Umbilical cord (tissue), 2 donors: ENCODE measurements around the gene HEYL. TPM values are rescaled to one million over a fixed set of nuclear protein-coding genes. Genes with fewer than 3 reads are reported as not detected.

Experiments used
- DNase-seq: peaks from one replicate; pipeline ENCODE4 v3.0.0-alpha.2; 2015; ENCODE audit warnings: low spot score
- total RNA-seq: library from RNA; depleted of rRNA; stranded (reverse); fragments of >200 nt; gene quantifications from one replicate; pipeline ENCODE4 v1.2.3, GENCODE V29; 2014; ENCODE audit warnings: low replicate concordance; ENCODE audit not compliant: insufficient read depth

The HEYL gene
- total RNA-seq, 1 donor from 2014 or later: 4.1 TPM

DNA sequence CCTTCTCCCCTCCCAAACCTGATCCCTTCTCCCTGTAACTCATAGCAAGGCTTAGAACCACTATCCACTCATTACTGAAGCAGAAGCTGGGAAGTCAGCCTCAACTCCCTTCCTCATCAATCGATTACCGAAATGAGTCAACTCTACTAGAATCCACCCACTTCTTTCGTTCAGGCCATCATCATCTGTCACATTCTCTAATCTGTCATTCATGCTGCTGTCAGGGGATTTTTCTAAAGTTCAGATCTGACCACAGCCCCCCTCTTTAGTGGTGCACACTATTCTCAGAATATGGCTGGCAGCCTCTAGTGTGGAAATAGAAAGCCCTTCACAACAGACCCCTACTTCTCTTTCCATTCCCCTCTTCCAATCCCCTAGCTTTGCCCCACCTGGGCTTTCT, 27.3 kb upstream of the HEYL start:
- DNase-seq: no peak

DNA sequence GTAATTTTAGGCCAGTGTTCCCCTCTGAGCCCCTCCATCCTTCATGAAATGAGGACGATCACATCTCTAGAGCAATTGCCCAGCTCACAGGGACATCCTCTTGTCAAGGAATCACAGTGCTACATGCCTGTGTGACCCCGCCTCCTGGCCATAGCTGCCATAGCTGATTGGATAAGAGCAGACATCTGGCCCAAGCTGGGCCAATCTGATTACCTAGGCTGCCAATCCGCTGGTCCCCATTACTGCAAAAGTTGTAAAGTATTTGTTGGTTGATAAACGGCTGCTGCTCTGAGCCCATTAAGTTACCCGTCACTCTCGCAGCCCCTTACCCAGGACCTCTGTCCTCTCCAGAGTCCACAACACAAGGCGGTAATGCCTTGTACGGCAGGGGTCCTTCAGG, 24.1 kb upstream of the HEYL start:
- DNase-seq: no peak

DNA sequence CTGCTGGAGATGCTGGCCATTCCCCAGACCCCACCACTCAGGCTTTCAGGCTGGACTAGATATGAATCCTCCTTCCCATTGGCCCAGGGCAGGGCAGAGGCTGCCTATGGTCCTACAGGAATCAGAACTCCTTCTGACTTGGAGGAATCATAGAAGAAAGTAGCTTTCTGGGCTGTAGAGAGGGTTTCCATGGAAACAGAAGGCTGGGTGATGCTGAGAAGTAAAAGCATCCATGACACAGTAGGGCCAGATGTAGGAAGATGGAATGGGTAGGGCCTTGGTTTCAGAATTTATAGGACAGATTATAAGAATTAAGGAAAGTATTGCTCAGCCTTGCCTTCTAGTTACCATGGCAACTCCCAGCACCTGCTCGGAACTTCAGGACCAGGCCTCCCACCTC, 23.4 kb upstream of the HEYL start:
- no peak for DNase-seq

DNA sequence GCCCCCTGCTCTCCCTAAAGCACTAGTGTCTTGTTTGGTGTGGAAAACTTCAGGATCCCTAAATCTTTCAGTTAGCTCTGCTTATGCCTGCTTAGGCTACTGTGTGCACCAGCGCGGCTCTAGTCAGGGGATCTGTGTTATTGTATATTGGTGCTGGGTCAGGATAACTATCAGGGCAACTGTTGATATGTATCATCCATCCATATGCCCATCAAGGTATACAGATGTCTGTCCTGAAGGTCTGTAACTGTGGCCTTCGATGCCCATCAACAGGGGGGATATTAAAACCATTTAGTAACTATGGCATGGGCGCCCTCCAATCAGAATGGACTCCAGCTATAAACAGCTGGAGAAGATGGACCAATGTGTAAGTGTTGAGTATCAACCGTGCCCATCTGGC, 20.1 kb upstream of the HEYL start:
- no peak for DNase-seq

DNA sequence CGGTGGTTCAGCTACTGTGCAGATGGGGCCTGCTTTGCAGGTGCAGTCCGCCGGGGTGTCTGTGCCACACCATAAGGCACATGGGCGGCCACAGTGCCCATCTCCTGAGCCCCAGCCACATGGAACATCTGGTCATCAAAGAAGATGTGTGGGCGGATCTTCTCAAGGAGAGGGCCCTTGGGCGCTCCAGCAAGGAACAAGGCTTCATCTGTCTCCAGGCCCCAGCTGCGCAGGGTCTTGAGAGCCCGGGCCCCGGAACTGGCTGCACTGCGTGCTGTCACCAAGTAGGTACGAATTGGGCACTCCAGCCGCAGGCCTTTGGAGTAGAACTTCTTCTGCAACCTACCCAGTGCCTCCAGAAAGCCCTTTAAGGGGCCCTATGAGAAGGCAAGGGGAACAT, 19.7 kb upstream of the HEYL start:
- no peak for DNase-seq

DNA sequence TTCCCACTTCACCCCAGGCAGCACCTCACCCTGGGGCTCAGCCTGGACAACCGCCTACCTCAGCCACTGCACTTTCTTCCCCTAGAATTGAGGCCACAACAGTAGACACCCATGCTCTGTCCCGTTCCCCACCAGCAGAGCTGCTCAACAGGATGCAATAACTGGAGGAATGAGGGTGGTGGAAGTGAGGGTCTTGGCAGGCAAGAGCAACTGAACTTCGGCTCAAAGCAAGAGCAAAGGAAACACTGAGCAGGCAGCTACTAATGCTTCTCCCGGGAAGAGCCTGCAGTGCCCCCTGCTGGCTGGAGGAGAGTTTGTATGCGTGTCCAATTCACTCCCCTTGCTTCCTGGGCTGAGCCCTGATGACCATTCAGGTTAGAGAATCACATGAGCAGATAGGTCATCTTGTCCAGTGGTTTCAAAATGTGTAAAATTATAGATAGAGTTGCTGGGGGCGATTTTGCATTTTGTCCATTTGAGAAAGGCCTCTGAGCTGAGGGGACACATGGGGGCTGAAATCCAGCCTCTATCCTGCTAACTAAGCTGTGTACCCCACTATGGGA, 18.6 kb upstream of the HEYL start:
- peak; percentile 70 for DNase-seq

DNA sequence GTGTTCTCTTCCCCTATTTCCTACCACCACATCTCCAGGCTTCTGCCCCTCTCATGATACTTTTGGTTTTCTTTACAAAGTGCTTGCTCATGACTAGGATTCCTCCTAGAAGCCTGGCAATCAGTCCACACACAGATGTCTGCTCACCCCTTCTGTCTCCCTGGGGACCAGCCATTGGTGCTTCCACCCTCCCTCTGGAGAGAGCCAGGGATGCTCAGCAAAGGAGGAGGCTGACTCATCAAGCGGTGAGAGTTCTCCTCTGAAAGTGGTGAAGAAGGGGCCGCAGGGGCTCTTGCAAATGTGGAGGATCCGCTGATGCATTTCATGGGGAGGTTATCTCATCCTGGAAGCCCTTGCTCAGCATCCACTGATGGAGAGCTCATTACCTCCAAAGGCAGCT, 18.0 kb upstream of the HEYL start:
- DNase-seq: no peak

DNA sequence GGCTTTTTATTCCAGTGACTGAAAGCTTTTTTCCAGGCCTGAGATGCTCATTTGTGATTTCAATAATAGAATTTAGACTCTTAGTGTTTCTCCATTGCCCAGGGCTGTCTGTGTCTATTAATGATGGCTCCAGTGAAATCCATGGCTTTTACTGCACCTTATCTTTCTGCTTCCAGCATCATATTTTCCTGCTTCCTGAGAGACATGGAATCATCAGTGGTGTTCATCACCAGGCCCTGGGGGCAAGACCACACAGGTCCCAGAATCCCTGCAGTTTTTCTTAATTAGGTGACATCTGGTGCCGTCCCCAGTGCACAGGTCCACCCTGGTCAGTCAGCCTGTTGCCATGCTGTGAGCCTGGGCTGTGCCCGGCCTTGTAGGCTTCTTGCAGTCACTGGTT, 16.9 kb upstream of the HEYL start:
- DNase-seq: no peak

DNA sequence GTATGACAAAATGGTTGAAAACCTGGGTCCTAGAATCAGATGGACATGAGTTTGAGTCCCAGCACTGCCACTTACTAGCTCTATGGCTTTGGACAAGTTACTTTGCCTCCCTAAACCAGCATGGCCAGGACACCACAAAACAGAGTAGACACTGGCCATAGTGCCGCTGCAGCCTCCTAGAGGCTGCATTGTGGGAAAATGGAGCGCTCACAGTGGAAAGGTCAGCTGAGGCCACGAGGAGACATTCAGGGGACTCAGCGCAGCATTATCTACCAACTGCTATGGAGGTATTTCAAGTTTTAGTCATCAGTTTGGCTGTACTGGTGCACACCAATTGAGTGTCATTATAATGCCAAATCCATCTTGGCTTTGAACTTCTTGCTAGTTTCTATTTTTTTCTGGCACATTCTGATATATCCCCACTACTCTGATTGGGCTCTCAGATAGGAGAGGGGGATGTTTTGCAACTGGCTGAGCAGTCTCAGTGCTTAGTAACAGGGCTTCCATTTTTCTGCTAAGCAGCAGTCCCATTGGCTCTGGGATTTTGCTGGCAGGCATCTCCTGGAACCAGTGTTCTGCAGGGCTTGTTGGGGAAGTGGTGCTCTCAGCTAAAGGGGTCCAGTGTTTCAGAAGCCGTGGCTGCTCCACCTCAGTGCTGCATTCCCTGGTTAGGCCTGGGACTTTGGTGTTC, 16.3 kb upstream of the HEYL start:
- DNase-seq: no peak

DNA sequence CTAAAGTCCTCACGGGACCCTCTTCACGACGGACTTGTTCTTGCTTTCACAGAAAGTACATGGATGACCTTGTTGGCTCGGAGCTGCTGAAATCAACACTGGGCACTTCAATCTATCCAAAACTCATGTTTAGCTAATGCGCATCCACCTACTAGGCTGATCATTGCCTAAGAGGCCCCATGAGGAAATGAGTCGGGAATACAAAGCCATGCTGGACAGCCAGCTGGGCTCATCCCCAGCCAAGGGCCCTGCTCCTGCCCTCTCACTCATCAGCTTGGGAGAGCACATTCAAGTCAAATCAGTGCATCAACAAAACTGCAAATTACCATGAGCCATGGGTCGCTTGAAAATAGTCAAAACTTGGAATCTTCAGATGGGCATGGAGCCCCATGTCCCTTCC, 14.8 kb upstream of the HEYL start:
- DNase-seq: no peak

DNA sequence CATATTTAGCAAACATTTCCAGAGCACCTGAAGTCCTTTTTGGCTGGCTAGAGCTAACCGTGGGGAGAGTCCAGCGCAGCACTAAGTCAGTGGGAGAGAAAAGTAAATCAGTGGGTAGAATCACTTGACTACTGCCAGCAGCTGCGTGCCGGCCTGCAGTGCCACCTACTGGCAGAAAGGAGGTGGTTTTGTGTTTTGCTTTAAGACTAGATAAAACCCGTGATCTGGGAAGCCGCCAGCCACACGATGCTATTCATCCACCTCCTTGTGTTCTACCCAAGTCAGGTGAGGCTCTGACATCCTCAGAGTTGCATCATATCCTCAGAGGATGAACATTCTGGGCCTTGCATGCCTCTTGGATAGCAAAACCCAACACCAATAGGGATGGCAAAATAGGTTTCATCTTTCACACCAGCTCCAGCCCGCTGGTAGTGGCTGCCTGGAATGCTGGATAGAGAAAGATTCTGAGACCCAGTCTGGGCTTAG, 14.1 kb upstream of the HEYL start:
- peak; percentile 88 for DNase-seq

DNA sequence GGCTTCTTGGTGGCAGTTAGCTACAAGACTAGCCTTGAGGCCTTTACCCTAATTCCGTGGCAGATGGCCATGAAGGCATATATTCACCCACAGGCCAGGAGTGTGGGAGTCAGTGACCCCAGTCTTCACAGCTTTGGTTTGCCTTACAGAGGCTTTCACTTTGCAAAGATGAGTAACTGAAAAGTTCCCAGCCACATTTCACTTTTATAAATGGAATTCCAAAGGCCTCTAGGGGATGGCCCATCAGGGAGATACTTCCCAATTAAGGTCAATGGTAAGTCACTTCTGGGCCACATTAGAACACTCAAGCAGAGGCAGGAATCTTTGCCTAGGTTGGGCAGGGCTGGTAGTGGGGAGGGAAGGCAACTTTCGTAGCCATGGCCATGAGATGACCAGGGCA, 13.1 kb upstream of the HEYL start:
- DNase-seq: no peak

DNA sequence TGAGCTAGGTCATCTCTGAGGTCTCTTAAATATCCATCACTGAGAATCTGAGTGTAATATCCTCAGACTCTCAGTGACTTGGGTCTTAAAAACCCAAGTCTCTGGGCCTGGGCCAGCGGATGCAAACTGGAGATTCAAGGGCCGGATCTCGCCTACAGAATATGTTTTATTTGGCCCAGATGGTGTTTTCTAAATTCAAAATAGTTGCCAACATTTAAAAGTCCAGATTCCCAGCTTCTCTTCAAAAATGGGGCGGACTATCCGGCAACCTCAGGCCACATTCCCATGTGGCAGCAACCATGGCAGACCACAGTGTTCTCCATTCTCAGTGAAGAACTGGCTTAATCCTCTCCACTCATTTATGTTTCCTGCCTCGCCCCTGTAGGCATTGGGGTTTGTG, 12.7 kb upstream of the HEYL start:
- peak; percentile 52 for DNase-seq

DNA sequence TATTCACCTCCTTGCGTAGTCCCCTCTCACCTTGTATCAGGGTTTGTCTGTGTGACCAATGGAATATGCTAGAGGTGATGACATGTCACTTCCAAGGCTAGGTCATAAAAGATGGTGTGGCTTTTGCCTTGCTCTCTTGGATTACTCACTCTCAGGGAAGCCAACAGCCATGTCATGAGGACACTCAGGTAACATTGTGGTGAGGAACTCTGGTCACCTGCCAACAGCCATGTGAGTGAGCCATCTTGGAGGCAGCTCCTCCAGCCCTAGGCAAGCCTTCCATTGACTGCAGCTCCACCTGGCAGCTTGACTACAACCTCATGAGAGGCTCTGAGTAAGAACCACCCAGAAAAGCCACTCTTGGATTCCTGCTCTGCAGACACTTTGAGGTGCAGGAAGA, 11.0 kb upstream of the HEYL start:
- no peak for DNase-seq

DNA sequence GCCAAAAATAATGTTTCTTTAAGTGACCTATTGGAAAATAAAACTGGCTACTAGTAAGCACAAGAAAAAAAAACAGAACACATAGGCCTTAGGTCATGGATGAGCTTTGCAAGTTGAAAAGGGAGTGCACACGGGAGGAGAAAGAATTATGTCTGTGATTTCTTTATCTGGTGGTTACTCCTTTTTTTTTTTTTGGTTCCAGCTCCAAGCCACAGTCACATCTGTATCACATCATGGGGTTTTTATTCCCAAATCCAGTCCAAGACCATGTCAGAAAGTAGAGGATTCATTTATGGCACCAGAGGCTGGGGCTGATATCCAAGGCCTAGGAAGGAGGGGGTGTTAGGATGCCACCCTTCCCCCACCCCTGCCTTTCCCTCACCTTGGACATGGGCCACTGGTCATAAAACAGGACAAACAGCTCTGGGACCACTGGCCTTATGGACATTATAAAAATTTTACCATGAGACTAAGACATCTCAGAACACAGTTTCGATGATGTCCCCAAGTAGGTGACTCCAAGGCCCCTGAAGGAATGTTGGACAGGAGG, 10.3 kb upstream of the HEYL start:
- peak; percentile 88 for DNase-seq

DNA sequence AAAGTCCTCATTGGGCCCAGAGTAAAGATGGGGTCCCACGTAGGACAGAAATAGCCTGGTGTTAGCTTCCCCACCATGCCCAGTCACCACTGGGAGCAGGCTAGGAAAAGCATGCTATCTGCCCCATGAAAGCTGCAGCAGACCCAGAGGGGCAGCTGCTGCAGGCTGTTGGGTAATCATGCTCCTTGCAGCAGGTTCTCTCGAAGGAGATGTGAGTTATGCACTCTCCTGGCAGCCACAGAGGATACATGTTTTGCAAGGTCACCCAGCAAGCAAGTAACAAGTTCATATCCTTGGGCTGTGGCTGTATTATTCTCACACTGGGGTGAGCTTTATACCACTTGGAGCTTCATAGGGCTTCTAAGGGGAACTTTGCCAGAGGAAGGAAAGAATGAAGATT, 9.1 kb upstream of the HEYL start:
- DNase-seq: no peak

DNA sequence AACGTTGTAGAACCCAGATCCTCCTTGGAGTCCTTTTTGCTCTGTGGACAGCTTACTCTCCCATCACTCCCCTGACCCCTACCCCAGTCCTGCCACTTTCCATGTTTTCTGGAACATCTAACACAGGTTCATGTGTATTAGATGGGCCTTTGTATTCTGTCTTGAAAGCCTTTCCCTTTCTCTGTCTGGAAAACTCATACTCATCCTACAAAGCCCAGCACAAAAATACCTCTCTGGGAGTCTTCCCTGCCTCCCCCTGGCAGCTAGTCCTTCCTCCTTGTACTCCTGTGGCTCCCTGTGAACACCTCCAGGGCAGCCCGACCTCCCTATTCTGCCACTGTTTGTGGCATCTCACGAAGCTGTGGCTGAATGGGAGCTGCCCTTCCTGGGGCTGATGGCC, 7.8 kb upstream of the HEYL start:
- no peak for DNase-seq

DNA sequence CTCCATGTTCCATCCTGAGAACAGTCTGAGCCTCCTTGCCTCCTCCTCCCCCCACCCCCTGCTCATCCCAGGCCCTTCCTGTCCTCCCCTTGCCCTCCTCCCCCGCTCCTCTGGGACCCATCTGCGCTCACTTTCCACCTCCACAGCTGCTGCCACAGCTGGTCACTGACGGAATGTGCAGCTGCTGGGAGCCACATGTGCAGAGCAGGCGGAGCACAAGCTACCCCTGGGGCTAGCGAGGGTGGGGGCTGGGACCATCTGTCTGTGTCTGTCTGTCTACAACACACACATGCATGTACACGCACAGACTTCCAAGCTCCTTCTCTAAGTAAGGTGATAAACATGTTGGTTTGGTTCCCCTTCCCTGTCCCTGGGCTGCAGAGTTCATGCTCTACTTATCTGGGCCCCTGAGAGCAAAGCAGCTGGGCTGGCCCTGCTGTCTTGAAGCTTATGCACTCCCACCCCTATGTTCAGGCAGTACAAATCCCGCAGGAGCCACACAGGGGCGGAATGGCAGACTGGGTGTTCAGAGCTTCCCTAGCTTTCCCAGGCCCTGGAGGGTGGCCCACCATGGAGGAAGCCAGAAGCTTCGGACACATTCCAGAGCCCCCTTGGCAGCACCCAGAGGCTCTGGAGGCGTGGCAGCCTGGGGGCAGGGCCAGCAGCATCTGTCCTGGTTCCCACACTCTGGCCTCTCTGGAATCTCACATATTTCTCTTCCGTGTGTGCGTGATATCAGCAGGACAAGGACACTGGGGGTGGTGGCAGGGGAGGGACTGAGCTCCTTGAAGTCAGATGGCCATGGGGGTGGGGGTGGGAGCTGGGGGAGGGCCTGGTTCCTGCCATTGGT, 7.0 kb upstream of the HEYL start:
- DNase-seq: peak; percentile 97

DNA sequence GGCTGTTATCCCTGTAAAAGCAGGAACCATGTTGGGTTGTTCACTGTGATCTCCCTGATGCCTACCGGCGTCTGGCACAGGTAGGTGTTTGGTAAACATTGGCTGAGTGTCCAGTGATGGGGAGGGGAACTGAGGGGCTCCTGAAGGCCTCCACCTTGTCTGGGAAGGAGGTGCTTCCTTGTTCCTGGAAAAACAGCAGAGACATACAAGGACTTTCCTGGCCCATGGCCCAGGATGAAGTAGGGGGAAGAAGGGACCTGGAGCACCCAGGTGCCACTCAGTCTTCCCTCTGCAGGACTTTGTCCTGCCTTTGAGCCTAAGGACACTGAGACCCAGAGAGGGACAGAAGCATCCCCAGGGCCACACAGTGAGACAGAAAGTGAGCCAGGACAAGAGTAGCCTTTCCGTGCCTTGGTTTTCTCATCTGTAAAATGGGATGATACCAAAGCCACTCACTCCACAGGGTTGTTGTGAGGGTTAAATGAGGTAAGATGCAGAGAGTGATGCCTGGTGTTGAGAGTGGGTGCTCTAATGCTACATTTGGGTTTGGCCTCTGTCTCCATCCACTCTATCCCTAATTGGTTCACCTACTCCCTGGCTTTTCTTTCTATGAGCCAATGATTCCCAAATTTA, 6.1 kb upstream of the HEYL start:
- no peak for DNase-seq

DNA sequence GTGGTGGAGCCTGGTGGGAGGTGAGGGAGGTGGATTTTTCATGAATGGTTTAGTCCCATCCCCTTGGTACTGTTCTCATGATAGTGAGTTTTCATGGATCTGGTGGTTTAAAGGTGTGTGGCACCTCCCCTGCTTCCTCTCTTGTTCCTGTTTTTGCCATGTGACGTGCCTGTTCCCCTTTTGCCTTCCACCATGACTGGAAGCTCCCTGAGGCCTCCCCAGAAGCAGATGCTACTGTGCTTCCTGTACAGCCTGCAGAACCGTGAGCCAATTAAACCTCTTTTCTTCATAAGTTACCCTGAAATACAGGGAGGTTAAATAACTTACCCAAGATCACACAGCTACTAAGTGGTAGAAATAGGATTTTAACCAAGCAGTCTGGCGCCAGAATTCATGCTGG, 4.3 kb upstream of the HEYL start:
- DNase-seq: no peak

DNA sequence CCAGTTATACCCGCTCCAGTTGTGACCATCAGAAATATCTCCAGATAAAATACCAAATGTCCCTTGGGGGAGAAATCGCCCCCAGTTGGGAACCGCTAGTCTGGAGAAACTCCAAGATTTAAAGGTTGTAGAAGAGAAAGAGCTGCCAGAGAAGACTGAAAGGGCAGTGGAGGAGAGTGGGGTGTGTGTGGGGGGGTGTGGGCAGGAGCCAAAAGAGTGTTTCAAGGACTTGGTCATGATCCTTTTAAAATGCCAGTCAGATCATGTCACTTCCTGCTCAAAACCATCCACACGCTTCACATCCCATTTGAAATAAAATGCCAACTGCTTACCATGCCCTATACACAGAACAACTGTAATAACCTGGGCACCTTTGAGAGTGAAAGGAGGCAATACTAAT, 3.4 kb upstream of the HEYL start:
- DNase-seq: peak; percentile 53

DNA sequence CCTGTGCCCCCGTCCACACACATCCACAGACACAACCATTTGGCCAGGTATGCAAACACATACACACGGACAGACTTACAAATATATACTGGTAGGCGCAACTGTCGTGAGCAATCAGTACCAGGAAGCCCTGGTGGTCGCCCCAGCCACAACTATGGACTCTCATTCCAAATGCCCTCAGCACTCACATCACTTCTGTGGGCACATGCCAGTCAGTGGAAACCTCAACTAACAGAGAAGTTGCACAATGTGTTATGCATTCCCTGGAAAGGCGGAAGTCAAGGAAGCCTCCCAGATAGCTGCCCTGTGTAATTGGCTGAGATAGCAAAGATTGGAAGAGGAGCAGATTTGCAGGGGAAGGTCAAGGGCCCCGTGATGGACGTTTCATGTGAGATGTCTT, 1.4 kb upstream of the HEYL start:
- DNase-seq: no peak
